Dermis blood vessel endothelial cell (primary cell): Measurements from ENCODE around the gene SH3TC1. TPM values are rescaled to one million over a fixed set of nuclear protein-coding genes. Genes with fewer than 3 reads are reported as not detected.

Experiments used
- DNase-seq: peaks from one replicate; pipeline ENCODE4 v3.0.0; 2010
- total RNA-seq: library from RNA; depleted of rRNA; stranded (reverse); fragments of >200 nt; gene quantifications from 2 replicates; pipeline ENCODE4 v1.2.3, GENCODE V29; 2014

The SH3TC1 gene
- total RNA-seq, 1 donor from 2014 or later, result 217 TPM

DNA sequence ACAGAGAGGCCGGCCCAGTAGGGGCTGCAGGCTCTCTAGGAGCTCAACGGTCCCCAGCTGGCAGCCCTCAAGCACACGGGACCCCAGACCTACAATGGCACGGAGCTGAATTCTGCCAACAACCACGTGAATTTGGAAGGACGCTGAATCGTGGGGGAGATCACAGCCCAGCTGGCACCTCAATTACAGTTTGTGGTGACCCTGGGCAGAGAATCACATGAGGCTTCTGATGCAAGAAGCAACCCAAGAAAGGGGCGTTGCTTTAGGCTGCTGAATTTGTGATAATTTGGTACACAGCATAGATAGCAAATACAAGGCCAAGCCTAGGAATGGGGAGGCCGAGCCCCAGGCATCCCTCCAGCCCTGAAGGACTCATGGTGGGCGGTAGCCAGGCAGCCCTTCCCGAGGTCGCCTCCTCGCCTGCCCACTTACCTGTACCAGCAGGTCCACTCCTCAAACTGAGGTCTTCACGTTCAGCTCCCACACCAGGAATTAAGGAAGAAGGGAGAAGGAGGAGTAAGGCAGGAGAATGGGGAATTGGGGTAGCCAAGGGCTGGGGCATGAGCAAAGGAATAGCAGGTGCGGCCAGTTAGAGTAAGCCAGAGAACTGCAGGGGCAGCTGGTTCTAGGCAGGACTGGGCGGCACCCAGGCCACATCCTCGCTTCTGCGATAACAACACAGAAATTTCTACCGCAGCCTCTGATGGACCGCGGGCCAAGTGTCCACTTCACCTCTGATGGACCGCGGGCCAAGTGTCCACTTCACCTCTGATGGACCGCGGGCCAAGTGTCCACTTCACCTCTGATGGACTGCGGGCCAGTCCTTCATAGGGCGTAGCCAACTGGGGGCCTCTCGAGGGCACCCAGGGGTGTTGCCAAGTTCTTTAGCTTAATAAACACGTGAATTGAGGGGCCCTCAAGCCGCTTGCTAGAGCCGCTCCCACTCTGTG is 47.1 kb downstream of the SH3TC1 start:
- DNase-seq, result no peak

DNA sequence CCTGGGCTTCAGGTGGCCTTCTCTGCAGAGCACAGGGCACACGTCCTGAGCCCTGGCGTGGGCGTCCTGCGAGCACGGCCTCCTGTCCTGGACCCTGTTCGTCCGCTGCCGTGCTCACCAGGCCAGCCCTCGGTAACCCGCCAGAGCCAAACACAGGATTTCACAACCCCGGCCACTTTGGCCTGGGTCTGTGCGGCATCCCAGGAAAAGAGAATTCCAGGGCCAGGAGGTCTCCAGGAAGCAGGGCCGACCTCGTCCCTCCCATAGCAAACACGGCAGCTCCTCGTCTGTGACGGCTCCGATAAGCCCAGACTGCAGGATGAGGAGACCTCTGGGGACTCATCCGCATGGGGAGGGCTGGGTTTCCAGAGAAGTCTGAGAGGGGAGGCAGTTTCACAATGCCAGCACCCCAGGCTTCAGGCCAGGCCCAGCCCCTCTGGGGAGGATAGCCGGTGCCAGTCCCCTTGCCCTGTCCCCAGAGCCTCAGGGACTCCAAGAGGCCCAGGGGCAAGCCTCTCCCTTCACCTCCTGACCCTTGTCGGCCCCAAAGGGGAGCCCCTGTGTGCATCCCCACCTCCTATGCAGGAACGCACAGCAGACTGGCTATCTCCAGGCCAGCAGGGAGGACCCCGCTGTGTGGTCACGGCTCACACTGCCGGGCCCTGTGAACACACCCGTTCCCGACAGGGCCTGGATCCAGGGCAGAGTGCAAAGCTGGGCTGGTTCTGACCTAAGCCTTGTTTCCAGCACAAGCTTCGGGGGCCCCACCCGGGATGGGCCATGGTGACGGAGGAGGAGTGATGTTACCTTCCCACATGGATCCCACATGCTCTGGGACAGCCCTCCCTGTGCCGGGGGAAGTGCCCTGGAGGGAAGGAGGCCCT is 48.2 kb downstream of the SH3TC1 start:
- no peak for DNase-seq

- peak; percentile 32 for DNase-seq
Observed at GRCh38 chr4:8248091-8248490, 49.0 kb downstream of the SH3TC1 start.

- no peak for DNase-seq
Observed at GRCh38 chr4:8250227-8250626, 51.1 kb downstream of the SH3TC1 start.

GRCh38 chr4:8250637-8251036 is 51.5 kb downstream of the SH3TC1 start:
- DNase-seq, result no peak

DNA sequence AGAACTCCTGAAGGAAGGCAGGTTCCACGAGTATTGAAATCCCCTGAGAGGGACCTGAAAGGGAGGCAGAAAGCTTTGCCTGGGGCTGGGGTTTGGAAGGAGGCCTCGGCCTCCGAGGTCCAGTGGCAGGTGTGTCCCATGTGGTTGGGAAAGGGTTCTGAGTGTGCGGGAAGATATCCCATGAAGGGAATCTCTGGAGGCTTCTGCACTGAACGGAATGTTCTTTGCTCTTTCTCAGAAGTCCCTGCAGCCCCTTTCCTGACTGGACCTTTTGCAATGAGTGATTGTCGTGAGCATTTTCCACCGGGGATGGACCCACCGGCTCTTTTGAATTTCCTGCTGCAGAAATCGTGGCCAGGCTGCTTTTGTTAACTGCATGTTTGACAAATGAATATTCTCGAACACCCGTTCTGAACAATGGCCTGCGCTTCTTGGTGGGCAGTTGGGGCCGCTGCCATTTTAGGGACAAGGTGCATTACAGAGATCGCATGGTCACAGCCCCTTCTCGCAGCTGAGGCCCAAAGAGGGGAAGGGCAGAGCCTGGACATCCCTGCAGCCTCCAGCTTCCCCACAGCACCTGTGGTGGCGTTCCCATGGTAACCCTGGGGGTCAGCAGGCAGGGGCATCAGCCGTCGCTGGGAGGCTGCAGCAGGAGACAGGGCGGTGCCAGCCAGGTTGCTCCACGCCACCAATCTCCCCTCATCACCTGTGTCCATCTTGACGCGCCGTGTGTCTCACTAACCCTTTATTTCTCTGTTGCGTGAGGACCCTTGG is 52.2 kb downstream of the SH3TC1 start:
- no peak for DNase-seq

- DNase-seq, result no peak
Observed at GRCh38 chr4:8252301-8253173, 53.4 kb downstream of the SH3TC1 start.

GRCh38 chr4:8254076-8254475 is 55.0 kb downstream of the SH3TC1 start:
- DNase-seq, result no peak

DNA sequence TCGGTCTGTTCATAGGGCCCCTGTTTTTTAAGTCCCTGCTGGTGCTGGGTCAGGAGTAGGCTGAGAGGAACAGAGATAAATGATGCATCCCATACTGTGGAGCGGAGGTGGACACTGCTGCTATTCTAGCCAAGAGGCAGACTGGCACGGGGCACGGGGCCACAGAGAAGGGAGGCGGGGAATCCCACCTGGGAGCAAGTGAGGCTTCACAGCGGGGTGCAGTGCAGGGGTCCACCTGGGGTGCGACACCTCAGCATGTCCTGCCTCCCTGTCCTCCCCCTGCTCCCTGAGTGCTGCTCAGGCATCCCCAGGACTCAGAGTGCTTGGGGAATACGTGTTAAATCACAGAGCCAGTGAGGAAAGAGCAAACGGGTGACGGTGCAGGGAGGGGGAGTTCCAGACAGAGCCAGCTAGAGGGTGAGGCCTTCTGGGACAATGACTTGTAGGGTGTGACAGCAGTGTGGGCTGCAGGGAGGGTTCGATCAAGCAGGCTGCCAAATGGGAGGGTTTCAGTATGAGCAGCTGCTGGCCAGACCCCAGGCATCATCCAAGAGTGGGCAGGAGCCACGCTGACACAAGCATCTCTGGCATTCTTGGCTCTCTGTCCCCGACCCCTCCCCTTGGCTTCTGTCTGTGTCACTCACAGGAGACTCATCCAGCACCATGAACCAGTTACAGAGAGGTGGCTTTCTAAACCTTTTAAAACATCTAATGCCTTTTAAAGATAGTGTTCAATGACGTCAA is 56.8 kb downstream of the SH3TC1 start:
- no peak for DNase-seq

DNA sequence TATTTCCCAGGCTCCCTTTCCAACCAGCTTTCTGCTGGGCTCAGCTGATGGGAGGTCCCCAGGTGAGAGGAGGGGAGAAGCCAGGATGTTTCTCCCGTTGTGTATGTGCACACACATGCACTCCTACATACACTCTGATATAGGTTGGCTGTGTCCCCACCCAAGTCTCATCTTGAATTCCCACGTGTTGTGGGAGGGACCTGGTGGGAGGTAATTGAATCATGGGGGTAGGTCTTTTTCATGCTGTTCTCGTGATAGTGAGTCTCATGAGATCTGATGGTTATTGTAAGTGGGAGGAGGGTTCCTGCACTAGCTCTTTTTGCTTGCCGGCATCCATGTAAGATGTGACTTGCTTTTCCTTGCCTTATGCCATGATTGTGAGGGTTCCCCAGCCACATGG is 58.8 kb downstream of the SH3TC1 start:
- no peak for DNase-seq

- no peak for DNase-seq
Observed at GRCh38 chr4:8258552-8259212, 59.6 kb downstream of the SH3TC1 start.

DNA sequence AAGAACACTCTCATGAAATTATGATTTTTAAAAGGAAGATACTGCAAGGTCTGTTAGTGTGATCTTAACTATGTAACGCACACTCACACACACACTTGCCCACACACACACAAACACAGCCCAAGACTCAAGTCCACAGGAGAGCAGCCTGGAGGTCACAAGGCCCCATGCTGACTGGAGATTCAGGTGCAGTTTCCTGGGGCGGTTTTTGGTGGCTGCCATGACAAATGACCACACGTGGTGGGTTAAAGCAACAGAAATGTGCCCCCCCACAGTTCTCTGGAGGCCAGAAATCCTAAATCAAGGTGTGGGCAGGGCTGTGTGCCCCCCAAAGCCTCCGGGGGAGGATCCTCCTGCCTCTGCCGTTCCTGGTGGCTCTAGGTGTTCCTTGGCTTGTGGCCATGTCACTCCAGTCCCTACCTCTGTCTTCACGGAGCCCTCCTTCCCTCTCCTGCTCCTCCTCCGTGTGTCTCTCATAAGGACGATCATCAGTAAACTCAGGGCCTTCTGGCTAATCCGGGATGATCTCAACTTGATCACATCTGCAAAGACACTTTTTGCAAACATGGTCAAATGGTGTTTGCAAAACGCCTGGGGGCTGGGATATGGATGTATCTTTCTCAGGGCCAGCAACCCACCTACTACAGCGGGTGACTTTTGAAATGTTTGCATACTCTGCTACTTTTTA is 60.8 kb downstream of the SH3TC1 start:
- no peak for DNase-seq

GRCh38 chr4:8260656-8261111 is 61.6 kb downstream of the SH3TC1 start:
- peak; percentile 56 for DNase-seq

DNA sequence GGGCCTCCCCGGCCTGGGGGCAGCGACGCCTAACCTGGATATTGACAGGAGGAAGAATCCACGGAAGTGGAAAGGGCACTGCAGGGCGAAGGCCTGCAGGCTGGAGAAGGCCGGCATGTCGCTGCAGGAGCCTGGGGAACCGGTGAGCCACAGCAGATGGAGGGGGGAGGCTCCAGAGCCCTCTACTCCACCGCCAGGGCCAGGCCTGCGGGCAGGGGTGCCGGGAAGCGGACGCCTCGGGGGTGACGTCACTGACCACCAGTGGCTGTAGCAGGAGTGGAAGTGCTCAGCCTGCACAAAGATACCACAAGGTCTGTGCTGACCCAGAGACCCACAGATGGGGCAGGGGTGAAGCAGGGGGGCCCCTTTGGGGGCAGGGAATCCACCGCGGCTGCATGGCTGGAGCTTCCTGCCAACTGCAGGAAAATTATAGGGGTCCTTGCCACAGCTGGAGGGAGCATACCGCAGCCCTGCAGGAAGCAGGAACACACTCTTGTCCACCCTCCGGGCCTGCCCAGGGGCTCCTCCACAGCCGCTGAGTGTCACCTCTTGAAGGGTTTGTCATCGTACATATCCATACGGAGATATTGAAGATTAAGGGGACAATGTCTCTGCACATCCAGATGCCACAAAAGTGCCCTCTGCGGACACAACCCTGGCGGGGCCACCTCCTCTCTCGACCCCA is 62.9 kb downstream of the SH3TC1 start:
- DNase-seq, result no peak

DNA sequence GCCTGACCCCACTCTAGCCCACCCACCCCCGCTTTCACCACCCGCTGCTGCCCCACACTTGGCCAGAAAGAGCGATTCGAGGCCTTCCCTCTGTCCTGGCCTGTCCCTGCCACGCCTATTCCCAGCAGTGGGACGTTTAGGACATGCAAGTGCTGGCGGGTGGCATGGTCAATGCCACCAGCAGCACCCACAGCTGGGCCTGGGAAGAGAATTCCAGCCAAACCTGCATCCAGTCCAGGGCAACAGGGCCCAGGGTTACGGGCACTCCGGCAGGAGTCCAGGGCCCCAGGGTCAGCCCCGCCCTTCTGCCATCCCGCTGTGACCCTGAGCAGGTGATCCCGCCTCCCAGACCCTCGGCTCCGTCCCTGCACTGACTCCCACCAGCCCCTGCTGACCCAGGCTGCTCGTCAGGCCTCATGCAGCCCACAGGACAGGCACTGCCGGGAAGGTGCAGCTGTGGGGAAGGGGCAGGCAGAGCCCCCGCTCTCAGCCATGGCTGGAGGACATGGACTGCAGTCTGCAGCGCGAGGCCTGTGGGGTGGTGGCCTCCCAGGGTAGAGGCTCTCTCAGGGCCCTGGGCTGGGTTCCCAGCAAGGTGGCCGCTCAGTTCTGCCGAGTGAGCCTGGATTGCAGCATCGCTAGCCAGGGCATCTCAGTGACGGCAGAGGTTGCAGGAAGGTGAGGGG is 63.7 kb downstream of the SH3TC1 start:
- DNase-seq, result no peak

DNA sequence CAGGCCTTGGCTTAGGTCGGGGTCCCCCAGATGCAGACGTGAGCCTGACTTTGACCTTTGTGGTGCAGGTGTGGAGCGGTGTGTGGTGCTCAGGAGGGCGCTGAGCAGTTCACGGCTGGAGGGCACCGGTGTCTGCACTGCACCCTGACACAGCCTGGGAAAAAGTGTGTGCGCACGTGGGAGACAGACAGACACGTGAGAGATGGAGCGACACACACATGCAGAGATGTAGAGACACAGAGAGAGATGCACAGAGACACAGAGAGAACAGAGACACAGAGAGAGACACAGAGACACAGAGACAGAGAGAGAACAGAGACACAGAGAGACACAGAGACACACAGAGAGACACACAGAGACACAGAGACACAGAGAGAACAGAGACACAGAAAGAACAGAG is 64.3 kb downstream of the SH3TC1 start:
- DNase-seq, result no peak

DNA sequence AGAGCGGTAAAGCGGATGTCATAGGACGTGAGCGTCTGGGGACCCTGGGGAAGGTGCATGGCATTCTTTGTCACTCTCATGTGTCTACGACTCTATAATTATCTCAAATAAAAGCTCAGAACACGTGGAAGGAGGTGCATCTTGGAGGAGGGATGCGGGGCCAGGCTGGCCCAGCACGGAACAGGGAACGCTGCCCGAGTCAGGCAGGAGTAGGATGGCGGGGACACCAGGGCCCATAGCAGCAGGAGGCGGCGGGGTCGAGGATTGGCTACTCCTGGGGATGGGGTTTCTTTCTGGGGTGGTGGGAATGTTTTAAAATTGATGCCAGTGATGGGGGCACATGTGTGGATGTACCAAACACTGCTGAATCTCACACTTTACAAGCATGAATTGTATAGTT is 65.0 kb downstream of the SH3TC1 start:
- no peak for DNase-seq

GRCh38 chr4:8265171-8265929 is 66.3 kb downstream of the SH3TC1 start:
- no peak for DNase-seq
